Lower lobe of right lung (tissue), 2 donors: ENCODE data around the gene ADAMTSL3. TPM values are rescaled to one million over a fixed set of nuclear protein-coding genes. Genes with fewer than 3 reads are reported as not detected.

ENCODE experiments used
- ATAC-seq, 2 donors: fragments of 200-7000 bp; cut with Tn5 transposase; one replicate each; pipeline ENCODE4 v1.9.1; 2020 to 2022; ENCODE audit warnings: mild to moderate bottlenecking in 2 of 2, moderate library complexity in 2 of 2
- DNase-seq: peaks from one replicate; pipeline ENCODE4 v3.0.0-alpha.2; 2020
- H3K27ac ChIP-seq: fragments of 200-600 bp; one replicate; pipeline ENCODE4 v1.8.0; 2022
- H3K27me3 ChIP-seq: fragments of 200-600 bp; one replicate; pipeline ENCODE4 v1.8.0; 2022; ENCODE audit warnings: low read depth
- H3K36me3 ChIP-seq: fragments of 200-600 bp; one replicate; pipeline ENCODE4 v1.8.0; 2022; ENCODE audit warnings: mild to moderate bottlenecking
- H3K4me1 ChIP-seq: fragments of 200-600 bp; one replicate; pipeline ENCODE4 v1.8.0; 2022
- H3K4me3 ChIP-seq: fragments of 200-600 bp; one replicate; pipeline ENCODE4 v1.8.0; 2022; ENCODE audit warnings: mild to moderate bottlenecking
- H3K9me3 ChIP-seq: fragments of 200-600 bp; one replicate; pipeline ENCODE4 v1.8.0; 2022
- CTCF ChIP-seq: fragments of 200-600 bp; IDR thresholded peaks from one replicate; pipeline ENCODE4 v1.8.0; 2022; ENCODE audit warnings: antibody characterized with exemption, mild to moderate bottlenecking
- intact Hi-C: fragments of 100-400 bp; cut with DNase I; formaldehyde crosslinking; loops from one replicate; pipeline ENCODE4 v1.11.0; 2022
- total RNA-seq: library from RNA; stranded (reverse); fragmentation: NEBNext Ultra II Directional; extraction: Animal tissue kit (Norgen Biotek cat#: 25700); gene quantifications from one replicate; pipeline ENCODE4 v1.2.1, GENCODE V29; 2021
- donor health status: DM: no; HTN: yes; CAD: no; lungs with severe emphysema.

Gene ADAMTSL3
- total RNA-seq, 1 donor from 2014 or later, result 26.4 TPM

DNA sequence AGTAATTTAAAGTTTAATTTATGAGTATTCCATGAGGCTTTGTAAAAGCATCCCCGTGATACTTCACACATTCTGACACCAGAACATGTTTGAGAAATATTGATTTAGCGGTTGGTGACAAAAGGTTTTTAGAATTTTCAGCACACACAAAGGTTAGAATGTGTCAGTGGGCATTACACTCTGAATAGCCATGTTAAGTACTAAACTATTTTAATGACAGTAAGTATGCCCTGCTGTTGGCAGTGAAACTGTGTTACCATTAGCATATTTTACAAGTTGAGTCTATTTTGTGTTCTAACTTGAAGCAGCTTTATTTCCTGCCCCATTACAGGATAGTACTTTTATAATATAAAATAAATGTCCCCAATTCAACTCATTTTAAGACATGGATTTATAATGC is 66.5 kb downstream of the ADAMTSL3 start:
- no peak for DNase-seq
- no peak for ATAC-seq
- Histone ChIP-seq H3K27me3 (no peaks in the 10 kb centered on the region), H3K9me3 (no peaks in the 10 kb centered on the region), H3K4me1 (no peaks in the 10 kb centered on the region), H3K27ac (no peak overlapping the region), H3K36me3 (no peaks in the 10 kb centered on the region), H3K4me3 (no peak overlapping the region)
- intact Hi-C loops, result no loop called here
- no peak for TF ChIP-seq CTCF

- ATAC-seq, result no peak
- H3K36me3 ChIP-seq, result no peaks in the 10 kb centered on the region
- DNase-seq, result no peak
- H3K27ac ChIP-seq, result no peak overlapping the region
- H3K9me3 ChIP-seq, result no peaks in the 10 kb centered on the region
- no peak for TF ChIP-seq CTCF
- H3K4me1 ChIP-seq, result no peaks in the 10 kb centered on the region
- no peak overlapping the region for H3K4me3 ChIP-seq
- H3K27me3 ChIP-seq, result no peaks in the 10 kb centered on the region
- intact Hi-C loops, result no loop called here
Observed at GRCh38 chr15:83721031-83721430, 67.1 kb downstream of the ADAMTSL3 start.

DNA sequence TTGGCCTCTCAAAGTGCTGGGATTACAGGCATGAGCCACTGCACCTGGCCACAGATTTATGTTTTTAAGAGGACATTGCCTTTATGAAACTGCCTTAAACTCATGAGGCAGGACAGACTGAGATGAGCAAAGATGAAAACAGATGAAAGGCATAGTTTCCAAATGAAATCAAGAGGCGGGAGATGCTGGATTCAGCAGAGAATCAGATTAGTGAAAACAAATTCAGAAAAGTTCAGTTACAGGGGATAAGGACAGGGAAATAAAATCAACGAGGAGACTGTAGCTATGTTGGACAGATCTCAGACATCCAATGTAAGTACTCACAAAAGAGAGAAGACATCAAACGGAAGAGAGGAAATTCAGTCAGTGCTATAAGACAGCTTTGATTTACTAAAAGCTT is 68.1 kb downstream of the ADAMTSL3 start:
- intact Hi-C loops, result no loop called here
- DNase-seq (no peak), ATAC-seq (no peak)
- H3K27ac ChIP-seq, result no peak overlapping the region
- TF ChIP-seq CTCF, result no peak
- no peaks in the 10 kb centered on the region for H3K4me1 ChIP-seq
- H3K36me3 ChIP-seq, result no peaks in the 10 kb centered on the region
- H3K4me3 ChIP-seq, result no peak overlapping the region
- no peaks in the 10 kb centered on the region for H3K9me3 ChIP-seq
- no peaks in the 10 kb centered on the region for H3K27me3 ChIP-seq

GRCh38 chr15:83723216-83723615 is 69.3 kb downstream of the ADAMTSL3 start:
- Histone ChIP-seq H3K4me3 (no peak overlapping the region), H3K4me1 (no peaks in the 10 kb centered on the region), H3K27me3 (no peaks in the 10 kb centered on the region), H3K27ac (no peak overlapping the region), H3K36me3 (no peaks in the 10 kb centered on the region), H3K9me3 (no peaks in the 10 kb centered on the region)
- no peak for DNase-seq
- ATAC-seq, result no peak
- intact Hi-C loops, result no loop called here
- TF ChIP-seq CTCF, result no peak

- no peaks in the 10 kb centered on the region for H3K9me3 ChIP-seq
- no peaks in the 10 kb centered on the region for H3K4me1 ChIP-seq
- no peak for ATAC-seq
- H3K36me3 ChIP-seq, result no peaks in the 10 kb centered on the region
- intact Hi-C loops, result no loop called here
- no peak for DNase-seq
- H3K27ac ChIP-seq, result no peak overlapping the region
- H3K27me3 ChIP-seq, result no peaks in the 10 kb centered on the region
- H3K4me3 ChIP-seq, result no peak overlapping the region
- TF ChIP-seq CTCF, result no peak
Observed at GRCh38 chr15:83732196-83732595, 78.3 kb downstream of the ADAMTSL3 start.

DNA sequence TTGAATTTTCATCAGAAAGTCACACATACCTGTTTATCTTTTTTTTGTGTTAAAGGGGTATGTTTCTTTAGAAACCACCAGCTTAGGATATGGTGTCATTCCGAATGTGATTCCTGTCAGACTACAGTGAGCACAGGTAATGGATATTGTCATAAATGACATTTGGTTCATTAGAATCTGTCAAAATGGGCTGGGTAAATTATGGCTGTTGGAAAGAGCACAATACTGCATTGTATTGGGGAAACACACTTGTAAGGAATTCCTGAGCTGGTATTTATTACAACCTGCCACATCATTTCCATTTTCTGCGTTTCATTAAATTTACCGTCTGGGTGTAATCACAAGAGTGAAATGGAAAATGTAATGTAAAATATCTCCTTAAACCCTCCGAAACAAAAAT is 78.8 kb downstream of the ADAMTSL3 start:
- Histone ChIP-seq H3K27me3 (no peaks in the 10 kb centered on the region), H3K9me3 (no peaks in the 10 kb centered on the region), H3K4me3 (no peak overlapping the region), H3K27ac (no peak overlapping the region), H3K36me3 (no peaks in the 10 kb centered on the region), H3K4me1 (no peaks in the 10 kb centered on the region)
- intact Hi-C loops, result no loop called here
- no peak for ATAC-seq
- TF ChIP-seq CTCF, result no peak
- DNase-seq, result no peak
